Neural crest cell (in vitro differentiated cells): ENCODE results near the gene NR4A3. TPM values are rescaled to one million over a fixed set of nuclear protein-coding genes. Genes with fewer than 3 reads are reported as not detected.

ENCODE experiments used
- DNase-seq: peaks from one replicate; pipeline ENCODE4 v3.0.0; 2021; ENCODE audit warnings: low read depth, mixed read lengths, low spot score
- H3K27ac Mint-ChIP-seq: one replicate; pipeline ENCODE4 v1.8.0; 2021; ENCODE audit warnings: mild to moderate bottlenecking, mixed read lengths; ENCODE audit not compliant: unreplicated experiment
- H3K27me3 Mint-ChIP-seq: 2 replicates; pipeline ENCODE4 v1.8.0; 2021; ENCODE audit warnings: low read depth, mild to moderate bottlenecking, mixed read lengths
- H3K36me3 Mint-ChIP-seq: 2 replicates; pipeline ENCODE4 v1.8.0; 2021; ENCODE audit warnings: low read depth, mild to moderate bottlenecking, mixed read lengths
- H3K4me1 Mint-ChIP-seq: 2 replicates; pipeline ENCODE4 v1.8.0; 2021; ENCODE audit warnings: mixed read lengths
- H3K4me3 Mint-ChIP-seq: one replicate; pipeline ENCODE4 v1.8.0; 2021; ENCODE audit warnings: mild to moderate bottlenecking, mixed read lengths
- H3K9me3 Mint-ChIP-seq: 2 replicates; pipeline ENCODE4 v1.8.0; 2021; ENCODE audit warnings: mixed read lengths
- total RNA-seq: library from RNA; stranded (reverse); gene quantifications from 2 replicates; pipeline ENCODE4 v1.2.1, GENCODE V29; 2021
- TF ChIP-seq, protein P1 (sequence below): fragments of 200-600 bp; sonication (generic); conservative IDR thresholded peaks from 2 replicates; pipeline ENCODE4 v1.5.0; 2021; ENCODE audit warnings: antibody characterized with exemption, mild to moderate bottlenecking

The NR4A3 gene
- total RNA-seq, 1 donor from 2014 or later, result 0.93 TPM

DNA sequence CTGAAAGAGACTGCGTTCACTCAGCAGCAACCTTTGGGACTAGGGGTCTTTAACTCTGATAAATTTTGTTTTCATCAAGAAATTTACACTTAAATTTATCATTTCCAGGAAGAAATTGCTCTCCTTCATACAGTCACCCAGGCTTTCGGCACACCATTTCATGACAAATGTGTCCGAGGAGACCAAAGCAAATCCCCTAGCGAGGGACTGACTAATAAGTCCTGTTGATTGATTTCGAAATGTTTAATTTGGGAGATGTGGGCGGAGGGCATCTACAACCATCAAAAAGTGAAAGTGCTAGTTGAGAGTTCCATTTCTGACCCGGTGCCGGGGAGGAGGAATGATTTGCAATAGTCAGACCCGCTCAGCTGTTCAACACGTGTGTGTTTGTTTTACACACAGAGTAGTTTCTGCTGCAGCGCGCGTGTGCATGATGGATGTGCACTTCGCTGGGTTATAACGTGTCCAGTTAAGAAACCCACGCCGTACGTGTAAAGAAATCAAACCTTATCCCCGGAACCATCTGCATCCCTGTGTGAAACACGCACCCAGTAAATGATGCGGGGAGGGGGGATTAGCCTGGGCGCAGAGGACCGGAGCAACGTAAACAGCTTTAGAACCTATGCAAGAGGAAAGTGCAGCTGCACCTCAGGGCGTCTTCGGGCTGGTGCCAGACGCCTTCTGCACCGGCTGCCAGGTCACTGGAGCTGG lies 845 bp upstream of the NR4A3 start:
- TF ChIP-seq, protein P1, sequence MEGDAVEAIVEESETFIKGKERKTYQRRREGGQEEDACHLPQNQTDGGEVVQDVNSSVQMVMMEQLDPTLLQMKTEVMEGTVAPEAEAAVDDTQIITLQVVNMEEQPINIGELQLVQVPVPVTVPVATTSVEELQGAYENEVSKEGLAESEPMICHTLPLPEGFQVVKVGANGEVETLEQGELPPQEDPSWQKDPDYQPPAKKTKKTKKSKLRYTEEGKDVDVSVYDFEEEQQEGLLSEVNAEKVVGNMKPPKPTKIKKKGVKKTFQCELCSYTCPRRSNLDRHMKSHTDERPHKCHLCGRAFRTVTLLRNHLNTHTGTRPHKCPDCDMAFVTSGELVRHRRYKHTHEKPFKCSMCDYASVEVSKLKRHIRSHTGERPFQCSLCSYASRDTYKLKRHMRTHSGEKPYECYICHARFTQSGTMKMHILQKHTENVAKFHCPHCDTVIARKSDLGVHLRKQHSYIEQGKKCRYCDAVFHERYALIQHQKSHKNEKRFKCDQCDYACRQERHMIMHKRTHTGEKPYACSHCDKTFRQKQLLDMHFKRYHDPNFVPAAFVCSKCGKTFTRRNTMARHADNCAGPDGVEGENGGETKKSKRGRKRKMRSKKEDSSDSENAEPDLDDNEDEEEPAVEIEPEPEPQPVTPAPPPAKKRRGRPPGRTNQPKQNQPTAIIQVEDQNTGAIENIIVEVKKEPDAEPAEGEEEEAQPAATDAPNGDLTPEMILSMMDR, result no peak
- Mint-ChIP-seq H3K4me1 (peaks cover 54% of the 10 kb centered on the region), H3K9me3 (no peaks in the 10 kb centered on the region), H3K36me3 (no peaks in the 10 kb centered on the region), H3K27ac (peak overlapping the region; percentile 98), H3K4me3 (peak overlapping the region; percentile 88), H3K27me3 (peaks cover 49% of the 10 kb centered on the region)
- DNase-seq, result no peak

DNA sequence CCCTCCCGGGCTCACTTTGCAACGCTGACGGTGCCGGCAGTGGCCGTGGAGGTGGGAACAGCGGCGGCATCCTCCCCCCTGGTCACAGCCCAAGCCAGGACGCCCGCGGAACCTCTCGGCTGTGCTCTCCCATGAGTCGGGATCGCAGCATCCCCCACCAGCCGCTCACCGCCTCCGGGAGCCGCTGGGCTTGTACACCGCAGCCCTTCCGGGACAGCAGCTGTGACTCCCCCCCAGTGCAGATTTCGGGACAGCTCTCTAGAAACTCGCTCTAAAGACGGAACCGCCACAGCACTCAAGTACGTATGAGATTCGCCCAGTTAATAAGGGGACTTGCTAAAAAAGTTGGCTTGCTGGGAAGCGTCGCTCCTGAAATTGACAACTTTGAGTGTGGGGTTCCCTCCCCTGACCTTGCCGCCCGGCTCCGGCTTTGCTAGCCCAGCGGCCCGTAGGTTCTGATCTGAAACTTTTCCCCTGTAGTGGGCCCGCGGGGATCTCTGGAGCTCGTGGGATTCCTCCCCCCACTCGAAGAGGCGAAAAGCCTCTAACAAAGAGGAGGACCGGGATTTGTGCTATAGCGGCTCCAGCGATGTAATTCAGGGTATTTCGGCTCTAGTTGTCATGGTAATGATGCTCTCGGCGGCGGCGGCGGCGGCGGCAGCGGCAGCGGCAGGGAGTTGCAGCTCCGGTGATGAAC lies 572 bp downstream of the NR4A3 start:
- Mint-ChIP-seq H3K4me3 (peak overlapping the region; percentile 88), H3K9me3 (no peaks in the 10 kb centered on the region), H3K27me3 (peaks cover 64% of the 10 kb centered on the region), H3K36me3 (no peaks in the 10 kb centered on the region), H3K27ac (peak overlapping the region; percentile 98), H3K4me1 (peaks cover 55% of the 10 kb centered on the region)
- TF ChIP-seq, protein P1, result no peak
- DNase-seq, result peak; percentile 41

DNA sequence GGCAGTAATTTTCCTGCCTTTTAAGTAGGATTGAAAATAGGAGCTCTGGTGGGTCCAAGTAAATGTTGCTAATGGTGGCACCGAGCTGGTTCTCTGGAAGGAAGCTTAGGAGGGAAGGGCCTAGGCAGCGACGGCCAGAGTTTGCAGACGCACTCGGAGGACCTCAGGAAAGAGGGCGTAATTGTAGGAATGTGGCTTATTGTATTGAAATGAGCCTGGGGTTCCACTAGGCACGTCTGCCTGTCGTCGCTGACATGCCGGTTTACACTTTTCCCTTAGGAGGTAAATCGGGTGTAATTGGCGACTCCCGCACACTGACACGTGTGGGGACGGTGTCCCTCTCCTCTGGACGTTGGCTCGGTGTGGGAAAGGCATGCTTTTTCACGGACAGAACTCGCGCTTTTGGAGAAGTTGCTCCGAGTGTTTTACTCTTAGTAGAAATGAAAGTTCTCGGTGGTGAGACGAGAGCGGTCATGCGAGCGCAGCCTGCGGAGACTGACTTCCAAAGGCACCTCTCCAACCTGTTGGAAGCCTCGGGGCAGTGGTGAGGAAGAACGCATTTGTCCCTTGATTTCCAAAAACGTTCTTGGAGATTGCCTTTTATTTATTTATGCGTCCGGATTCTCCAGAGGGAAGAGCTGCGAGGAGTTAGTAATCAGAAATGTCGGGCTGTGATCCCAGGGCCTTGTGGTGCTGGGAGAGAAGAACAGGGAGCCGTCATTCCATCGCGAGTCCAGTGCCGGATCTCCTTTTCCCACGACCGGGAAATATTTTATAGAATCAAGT lies 1.3 kb downstream of the NR4A3 start:
- TF ChIP-seq, protein P1, result peak; percentile 22
- H3K4me3 Mint-ChIP-seq, result peak overlapping the region; percentile 88
- H3K27me3 Mint-ChIP-seq, result peaks cover 71% of the 10 kb centered on the region
- peaks cover 57% of the 10 kb centered on the region for H3K4me1 Mint-ChIP-seq
- no peak for DNase-seq
- no peaks in the 10 kb centered on the region for H3K9me3 Mint-ChIP-seq
- H3K36me3 Mint-ChIP-seq, result peaks cover 3% of the 10 kb centered on the region
- peak overlapping the region; percentile 98 for H3K27ac Mint-ChIP-seq

DNA sequence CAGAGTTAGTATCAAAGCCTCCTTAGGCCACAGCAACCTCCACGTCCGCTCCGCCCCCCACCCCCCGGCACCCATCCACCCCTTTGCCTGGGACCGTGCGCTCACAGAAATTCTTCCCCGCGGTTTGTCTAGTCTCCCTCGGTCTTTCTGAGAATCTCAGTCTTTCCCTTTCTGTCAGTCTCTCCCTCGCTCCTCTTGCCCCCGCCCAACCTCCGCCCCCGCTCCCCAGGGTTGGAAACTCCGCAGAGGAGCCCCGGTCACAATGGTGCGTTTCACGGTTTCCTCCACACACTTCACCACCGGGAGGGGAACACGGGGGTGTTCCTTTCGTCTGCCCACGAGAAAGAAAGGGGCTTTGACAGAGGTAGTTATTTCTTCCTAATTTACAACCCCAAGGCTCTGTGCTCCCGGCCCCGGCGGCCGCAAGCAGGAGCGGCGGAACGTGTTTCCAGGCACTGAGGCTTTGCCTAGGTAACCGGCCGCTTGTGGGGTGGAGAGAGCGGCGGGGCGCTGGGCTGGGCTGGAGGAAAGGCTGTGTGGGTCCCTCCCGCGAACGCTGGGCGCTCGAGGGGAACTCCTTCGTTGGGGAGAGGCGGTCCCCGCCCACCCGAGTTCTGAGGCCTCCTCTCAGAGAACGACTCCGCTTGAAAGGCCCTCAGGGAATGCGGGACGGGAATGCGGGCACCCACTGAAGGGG lies 2.1 kb downstream of the NR4A3 start:
- peaks cover 4% of the 10 kb centered on the region for H3K36me3 Mint-ChIP-seq
- H3K27me3 Mint-ChIP-seq, result peaks cover 75% of the 10 kb centered on the region
- H3K4me3 Mint-ChIP-seq, result peak overlapping the region; percentile 88
- no peaks in the 10 kb centered on the region for H3K9me3 Mint-ChIP-seq
- peaks cover 51% of the 10 kb centered on the region for H3K4me1 Mint-ChIP-seq
- TF ChIP-seq, protein P1, result no peak
- peak; percentile 43 for DNase-seq
- peak overlapping the region; percentile 43 for H3K27ac Mint-ChIP-seq
